Endometrium (tissue), 2 donors: ENCODE results near the gene ZNF280D.
"Not testable (repeated sequence)": the region's sequence is repeated elsewhere in the genome, so short reads cannot be mapped to it uniquely, and the experiment has no call there.

Source experiments
- FAIRE-seq: peaks from 2 replicates; lab custom pipeline; 2012; peaks lifted over from hg19 to GRCh38; lab: Jason Lieb, UNC
- donor health status: control.
- donor health status: control.

ZNF280D gene

GRCh38 chr15:56733136-56734012, at the start of gene ZNF280D:
Gene ZNF280D, minus strand, starts transcription at chr15:56733509. Its CDS starts 26,400 bp downstream, at chr15:56707109.
- no peak for FAIRE-seq

- no peak for FAIRE-seq
Measured at GRCh38 chr15:56782306-56782705, 49.0 kb upstream of the ZNF280D start.

GRCh38 chr15:56781666-56782065, 48.4 kb upstream of the ZNF280D start:
- no peak for FAIRE-seq

GRCh38 chr15:56780102-56780725, 46.9 kb upstream of the ZNF280D start:
- not testable (repeated sequence) for FAIRE-seq

- FAIRE-seq, result not testable (repeated sequence)
Measured at GRCh38 chr15:56779449-56779848, 46.1 kb upstream of the ZNF280D start.

GRCh38 chr15:56778761-56779160, 45.5 kb upstream of the ZNF280D start:
- peak; percentile 98 for FAIRE-seq

- no peak for FAIRE-seq
Measured at GRCh38 chr15:56776839-56777238, 43.5 kb upstream of the ZNF280D start.

GRCh38 chr15:56775641-56776040, 42.3 kb upstream of the ZNF280D start:
- FAIRE-seq, result no peak

- no peak for FAIRE-seq
Measured at GRCh38 chr15:56774356-56774755, 41.0 kb upstream of the ZNF280D start.

GRCh38 chr15:56772868-56773639, 39.7 kb upstream of the ZNF280D start:
- FAIRE-seq, result peak; percentile 91

GRCh38 chr15:56770173-56770572, 36.9 kb upstream of the ZNF280D start:
- FAIRE-seq, result no peak

GRCh38 chr15:56767315-56767714, 34.0 kb upstream of the ZNF280D start:
- no peak for FAIRE-seq

- peak; percentile 35 for FAIRE-seq
Measured at GRCh38 chr15:56765251-56765650, 31.9 kb upstream of the ZNF280D start.

GRCh38 chr15:56763141-56763895, 30.0 kb upstream of the ZNF280D start:
- no peak for FAIRE-seq

GRCh38 chr15:56760186-56760585, 26.9 kb upstream of the ZNF280D start:
- FAIRE-seq, result peak; percentile 73

GRCh38 chr15:56759450-56759845, 26.1 kb upstream of the ZNF280D start:
- FAIRE-seq, result no peak

- no peak for FAIRE-seq
Measured at GRCh38 chr15:56758770-56759449, 25.6 kb upstream of the ZNF280D start.

GRCh38 chr15:56757875-56758274, 24.6 kb upstream of the ZNF280D start:
- no peak for FAIRE-seq

GRCh38 chr15:56754772-56755370, 21.6 kb upstream of the ZNF280D start:
- no peak for FAIRE-seq

GRCh38 chr15:56752986-56753385, 19.7 kb upstream of the ZNF280D start:
- no peak for FAIRE-seq

GRCh38 chr15:56749982-56750381, 16.7 kb upstream of the ZNF280D start:
- no peak for FAIRE-seq
